BLaER1 (cell line): ENCODE data around the gene ADGRG3.

Source experiments
- H3K27ac ChIP-seq: shearing (Covaris generic); formaldehyde crosslinking; 2 replicates; pipeline ENCODE4 v1.8.1; 2022
- H3K27me3 ChIP-seq: shearing (Covaris generic); formaldehyde crosslinking; 2 replicates; pipeline ENCODE4 v1.8.1; 2022
- H3K36me3 ChIP-seq: shearing (Covaris generic); formaldehyde crosslinking; 2 replicates; pipeline ENCODE4 v1.8.1; 2022
- H3K4me1 ChIP-seq: shearing (Covaris generic); formaldehyde crosslinking; 2 replicates; pipeline ENCODE4 v1.8.1; 2022
- H3K4me2 ChIP-seq: shearing (Covaris generic); formaldehyde crosslinking; 2 replicates; pipeline ENCODE4 v1.8.1; 2022
- H3K4me3 ChIP-seq: shearing (Covaris generic); formaldehyde crosslinking; 2 replicates; pipeline ENCODE4 v1.8.1; 2022
- H3K9ac ChIP-seq: shearing (Covaris generic); formaldehyde crosslinking; 2 replicates; pipeline ENCODE4 v1.8.1; 2022
- H3K9me3 ChIP-seq: shearing (Covaris generic); formaldehyde crosslinking; 2 replicates; pipeline ENCODE4 v1.8.1; 2022
- H4K20me1 ChIP-seq: shearing (Covaris generic); formaldehyde crosslinking; 2 replicates; pipeline ENCODE4 v1.8.1; 2022
- Cebpa-rat ChIP-seq: shearing (Covaris generic); IDR thresholded peaks from 2 replicates; pipeline ENCODE4 v1.8.1; 2022

The ADGRG3 gene

DNA sequence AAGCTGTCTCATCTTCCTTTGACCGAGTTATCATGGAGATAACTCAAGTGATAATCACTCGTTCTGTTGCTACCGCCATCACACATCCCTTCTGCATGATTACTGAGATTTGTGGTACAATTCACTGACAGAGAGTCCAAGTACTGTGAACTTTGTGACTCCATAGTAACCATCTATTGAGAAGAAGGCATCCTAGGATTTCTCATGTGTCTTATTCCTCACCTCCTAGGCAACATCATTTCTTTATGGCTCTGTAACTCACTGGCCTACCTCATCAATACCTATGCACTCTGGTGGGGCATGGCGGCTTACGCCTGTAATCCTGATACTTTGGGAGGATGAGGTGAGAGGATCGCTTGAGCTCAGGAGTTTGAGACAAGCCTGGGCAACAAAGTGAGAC is 45.9 kb downstream of the ADGRG3 start:
- Histone ChIP-seq H3K9me3 (no peaks in the 10 kb centered on the region), H3K27me3 (no peaks in the 10 kb centered on the region), H3K4me1 (no peaks in the 10 kb centered on the region), H3K4me2 (no peak overlapping the region), H3K9ac (no peak overlapping the region), H3K4me3 (no peak overlapping the region), H3K27ac (no peak overlapping the region), H3K36me3 (no peaks in the 10 kb centered on the region), H4K20me1 (no peaks in the 10 kb centered on the region)
- no peak for TF ChIP-seq Cebpa-rat

DNA sequence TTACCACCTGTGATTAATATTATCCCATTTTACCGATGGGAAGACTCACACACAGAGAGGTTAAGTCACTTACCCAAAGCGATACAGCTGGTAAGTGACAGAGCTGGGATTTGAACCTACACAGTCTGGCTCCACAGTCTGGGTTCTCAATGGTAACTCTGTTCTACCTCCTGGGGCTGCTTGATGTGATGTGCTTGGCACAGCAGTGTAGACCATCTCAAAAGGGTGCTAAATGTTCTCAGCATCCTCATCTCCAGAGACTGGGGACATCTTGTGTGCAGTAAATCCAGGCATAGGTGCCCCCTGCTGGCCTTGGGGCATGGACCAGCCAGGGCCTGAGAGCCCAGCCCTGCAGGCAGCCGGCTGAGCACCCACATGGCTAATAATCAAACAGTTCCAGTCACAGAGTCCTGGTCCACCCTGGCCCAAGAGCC is 52.1 kb downstream of the ADGRG3 start:
- Histone ChIP-seq H3K9me3 (no peaks in the 10 kb centered on the region), H3K27ac (no peak overlapping the region), H3K9ac (no peak overlapping the region), H3K4me3 (no peak overlapping the region), H3K4me2 (no peak overlapping the region), H3K4me1 (peaks cover 17% of the 10 kb centered on the region), H4K20me1 (no peaks in the 10 kb centered on the region), H3K27me3 (no peaks in the 10 kb centered on the region), H3K36me3 (no peaks in the 10 kb centered on the region)
- no peak for TF ChIP-seq Cebpa-rat

DNA sequence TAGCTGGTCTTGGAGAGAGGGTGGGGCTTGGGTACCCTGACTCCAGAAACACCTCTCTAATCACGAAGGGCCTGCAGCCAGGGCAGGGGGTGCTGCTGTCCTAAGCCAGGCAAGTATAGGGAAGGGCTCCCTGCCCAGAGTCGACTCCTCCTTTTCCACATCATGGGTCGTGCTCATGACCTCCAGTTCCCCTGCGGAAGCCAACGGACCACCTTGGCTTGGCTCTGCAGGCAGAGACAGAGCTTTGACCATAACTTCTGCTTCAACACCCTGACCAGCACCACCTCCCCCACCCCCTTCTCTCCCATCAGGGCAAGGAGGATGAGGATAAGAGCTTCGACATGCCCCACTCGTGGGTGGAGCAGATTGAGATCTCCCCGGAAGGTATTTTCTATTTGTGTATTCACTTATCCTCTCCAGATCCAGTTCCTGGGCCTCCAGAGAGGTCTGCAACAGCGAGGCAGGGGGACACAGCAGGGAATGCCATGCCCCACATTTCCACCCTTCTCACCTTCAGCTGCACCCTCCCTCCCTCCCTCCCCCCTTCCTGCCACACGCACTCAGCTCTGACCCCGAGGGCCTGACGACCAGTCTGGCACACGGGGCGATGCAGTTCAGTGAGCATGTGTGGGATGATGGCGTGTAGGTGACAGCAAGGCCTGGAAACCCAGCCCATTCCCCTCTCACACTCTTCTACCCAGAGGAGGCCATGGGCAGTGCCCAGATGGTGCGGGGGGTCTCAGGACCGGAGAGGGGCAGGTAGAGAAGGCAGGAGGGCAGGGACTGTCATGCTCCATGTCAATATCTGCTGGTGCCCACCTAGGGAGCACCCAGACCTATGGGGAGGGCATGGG is 53.5 kb downstream of the ADGRG3 start:
- Histone ChIP-seq H3K9ac (0 out of 2 replicates have a peak overlapping the region, but pooled peaks have one; percentile 27), H3K4me2 (peak overlapping the region; percentile 59), H4K20me1 (no peaks in the 10 kb centered on the region), H3K4me3 (no peak overlapping the region), H3K4me1 (peaks cover 17% of the 10 kb centered on the region), H3K9me3 (no peaks in the 10 kb centered on the region), H3K36me3 (no peaks in the 10 kb centered on the region), H3K27ac (peak overlapping the region; percentile 67), H3K27me3 (no peaks in the 10 kb centered on the region)
- no peak for TF ChIP-seq Cebpa-rat

DNA sequence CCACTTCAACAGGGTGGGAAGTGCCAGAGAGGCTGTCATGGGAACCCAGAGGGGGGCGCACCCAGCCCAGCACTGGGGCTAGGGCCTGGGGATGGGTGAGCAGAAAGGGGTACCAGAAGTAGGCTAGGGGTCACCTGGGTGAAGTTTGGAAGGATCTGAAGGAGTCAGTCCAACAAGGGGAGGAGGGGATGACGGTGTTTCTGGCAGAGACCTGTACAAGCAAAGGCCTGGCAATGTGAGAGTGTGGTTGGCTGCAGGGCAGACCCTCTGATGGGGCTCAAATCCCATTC is 54.0 kb downstream of the ADGRG3 start:
- H3K36me3 ChIP-seq: no peaks in the 10 kb centered on the region
- no peak overlapping the region for H3K4me3 ChIP-seq
- no peaks in the 10 kb centered on the region for H4K20me1 ChIP-seq
- peaks cover 17% of the 10 kb centered on the region for H3K4me1 ChIP-seq
- no peaks in the 10 kb centered on the region for H3K27me3 ChIP-seq
- peak overlapping the region; percentile 59 for H3K4me2 ChIP-seq
- H3K27ac ChIP-seq: peak overlapping the region; percentile 67
- H3K9me3 ChIP-seq: no peaks in the 10 kb centered on the region
- TF ChIP-seq Cebpa-rat: no peak
- H3K9ac ChIP-seq: 0 out of 2 replicates have a peak overlapping the region, but pooled peaks have one; percentile 27

DNA sequence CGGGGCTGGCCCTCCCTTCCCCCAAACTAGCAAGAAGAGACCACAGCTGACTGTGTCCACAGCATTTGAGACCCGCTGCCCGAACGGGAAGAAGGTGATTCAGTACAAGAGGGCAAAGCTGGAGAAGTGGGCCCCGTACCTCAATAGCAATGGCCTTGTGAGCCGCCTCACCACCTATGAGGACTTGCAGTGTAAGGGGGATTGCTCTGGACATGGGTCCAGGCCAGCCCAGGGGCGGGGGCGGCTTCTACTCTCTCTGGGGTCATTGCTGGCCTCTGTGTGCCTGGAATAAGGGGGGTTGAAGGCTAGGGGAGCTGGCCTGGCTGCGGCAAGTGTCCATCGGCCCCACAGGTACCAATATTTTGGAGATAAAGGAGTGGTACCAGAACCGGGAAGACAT is 54.5 kb downstream of the ADGRG3 start:
- no peaks in the 10 kb centered on the region for H3K36me3 ChIP-seq
- no peaks in the 10 kb centered on the region for H4K20me1 ChIP-seq
- H3K27me3 ChIP-seq: no peaks in the 10 kb centered on the region
- H3K4me2 ChIP-seq: no peak overlapping the region
- TF ChIP-seq Cebpa-rat: no peak
- no peak overlapping the region for H3K9ac ChIP-seq
- no peak overlapping the region for H3K27ac ChIP-seq
- no peak overlapping the region for H3K4me3 ChIP-seq
- no peaks in the 10 kb centered on the region for H3K9me3 ChIP-seq
- peaks cover 17% of the 10 kb centered on the region for H3K4me1 ChIP-seq

DNA sequence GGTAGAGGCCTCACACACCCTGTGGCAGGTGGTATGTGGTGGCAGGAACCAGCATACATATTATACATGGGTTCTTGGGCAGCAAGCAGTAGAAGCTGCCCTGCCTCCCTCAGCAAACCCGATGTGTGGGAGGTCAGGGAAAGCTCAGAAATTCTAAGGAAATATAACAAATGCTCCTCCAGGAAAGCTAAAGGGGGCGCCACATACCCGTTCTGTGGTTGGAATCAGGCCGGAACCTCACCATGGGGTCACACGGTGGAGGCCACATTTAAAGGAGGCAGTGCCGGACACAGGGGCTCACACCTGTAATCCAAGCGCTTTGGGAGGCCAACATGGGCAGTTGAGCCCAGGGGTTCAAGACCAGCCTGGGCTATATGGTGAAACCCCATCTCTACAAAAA is 55.1 kb downstream of the ADGRG3 start:
- H3K4me2 ChIP-seq: no peak overlapping the region
- TF ChIP-seq Cebpa-rat: no peak

DNA sequence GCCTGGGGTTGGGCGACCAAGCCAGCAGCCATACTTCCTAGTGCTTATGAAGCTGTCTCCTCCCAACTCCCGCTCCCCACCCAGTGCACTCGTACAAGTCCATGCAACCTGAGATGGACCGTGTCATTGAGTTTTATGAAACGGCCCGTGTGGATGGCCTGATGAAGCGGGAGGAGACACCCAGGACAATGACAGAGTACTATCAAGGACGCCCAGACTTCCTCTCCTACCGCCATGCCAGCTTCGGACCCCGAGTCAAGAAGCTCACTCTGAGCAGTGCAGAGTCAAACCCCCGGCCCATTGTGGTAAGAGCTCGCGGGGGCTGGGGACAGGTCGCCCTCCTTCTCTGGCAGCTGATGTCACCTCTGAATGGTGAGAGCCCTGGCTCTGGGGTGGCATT is 56.4 kb downstream of the ADGRG3 start:
- no peak overlapping the region for H3K4me2 ChIP-seq
- no peak overlapping the region for H3K27ac ChIP-seq
- no peak overlapping the region for H3K9ac ChIP-seq
- no peaks in the 10 kb centered on the region for H4K20me1 ChIP-seq
- no peaks in the 10 kb centered on the region for H3K36me3 ChIP-seq
- no peak overlapping the region for H3K4me3 ChIP-seq
- no peak for TF ChIP-seq Cebpa-rat
- peaks cover 17% of the 10 kb centered on the region for H3K4me1 ChIP-seq
- H3K27me3 ChIP-seq: no peaks in the 10 kb centered on the region
- no peaks in the 10 kb centered on the region for H3K9me3 ChIP-seq

More for the DNA sequence above, 55.1 kb downstream of the ADGRG3 start:
- Histone ChIP-seq H3K36me3 (no peaks in the 10 kb centered on the region), H4K20me1 (no peaks in the 10 kb centered on the region), H3K4me1 (peaks cover 17% of the 10 kb centered on the region), H3K4me3 (no peak overlapping the region), H3K27ac (no peak overlapping the region), H3K27me3 (no peaks in the 10 kb centered on the region), H3K9me3 (no peaks in the 10 kb centered on the region), H3K9ac (no peak overlapping the region)

DNA sequence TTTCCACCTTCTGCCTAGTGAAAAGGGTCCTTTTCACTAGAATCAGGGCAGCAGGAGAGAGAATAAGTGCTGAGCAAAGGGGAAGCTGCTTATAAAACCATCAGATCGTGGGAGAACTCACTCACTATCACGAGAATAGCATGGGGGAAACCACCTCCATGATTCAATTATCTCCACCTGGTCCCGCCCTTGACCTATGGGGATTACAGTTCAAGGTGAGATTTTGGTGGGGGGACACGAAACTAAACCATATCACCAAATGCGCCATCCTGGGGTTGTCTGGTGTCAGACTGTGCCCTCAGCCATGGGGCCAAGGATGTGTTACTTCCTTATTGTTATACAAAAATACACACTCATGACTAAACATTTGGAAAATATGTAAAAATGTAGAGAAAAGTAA is 57.0 kb downstream of the ADGRG3 start:
- no peak for TF ChIP-seq Cebpa-rat
- H3K9me3 ChIP-seq: no peaks in the 10 kb centered on the region
- peaks cover 17% of the 10 kb centered on the region for H3K4me1 ChIP-seq

DNA sequence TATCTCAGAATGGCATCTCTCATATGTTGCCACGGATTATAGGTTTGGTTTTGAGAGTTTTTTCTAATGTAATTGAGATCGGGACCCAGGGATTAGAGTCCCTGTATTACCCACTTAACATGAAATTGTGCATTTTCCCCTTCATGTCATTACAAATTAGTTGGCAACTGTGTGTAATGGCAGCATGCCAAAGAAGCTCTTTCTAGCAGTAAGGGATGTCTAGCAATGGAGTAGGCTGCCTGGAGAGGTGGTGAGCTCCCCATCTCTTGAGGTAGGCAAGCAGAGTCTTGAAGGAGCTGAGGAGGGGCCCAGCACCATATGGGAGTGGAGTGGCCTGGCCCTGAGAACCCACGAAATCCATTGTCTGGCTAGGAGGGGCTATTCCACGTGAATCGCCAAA is 57.4 kb downstream of the ADGRG3 start:
- no peak overlapping the region for H3K4me3 ChIP-seq
- H3K4me2 ChIP-seq: no peak overlapping the region
- no peak for TF ChIP-seq Cebpa-rat

More for the DNA sequence above, 57.0 kb downstream of the ADGRG3 start:
- Histone ChIP-seq H3K36me3 (no peaks in the 10 kb centered on the region), H3K9ac (no peak overlapping the region), H4K20me1 (no peaks in the 10 kb centered on the region), H3K27me3 (no peaks in the 10 kb centered on the region), H3K4me3 (no peak overlapping the region), H3K27ac (no peak overlapping the region), H3K4me2 (no peak overlapping the region)

DNA sequence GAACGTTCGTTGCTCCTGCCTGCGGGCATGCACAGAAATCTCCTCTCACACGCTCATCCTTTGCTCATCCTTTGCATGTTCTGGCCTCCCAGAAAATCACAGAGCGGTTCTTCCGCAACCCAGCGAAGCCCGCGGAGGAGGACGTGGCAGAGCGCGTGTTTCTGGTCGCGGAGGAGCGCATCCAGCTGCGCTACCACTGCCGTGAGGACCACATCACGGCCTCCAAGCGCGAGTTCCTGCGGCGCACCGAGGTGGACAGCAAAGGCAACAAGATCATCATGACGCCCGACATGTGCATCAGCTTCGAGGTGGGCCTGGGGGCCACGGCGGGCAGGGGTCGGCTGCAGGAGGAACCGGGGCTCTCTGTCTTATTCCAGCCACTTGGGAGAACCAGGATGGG is 57.9 kb downstream of the ADGRG3 start:
- H3K27ac ChIP-seq: no peak overlapping the region
- no peak overlapping the region for H3K9ac ChIP-seq
- peaks cover 15% of the 10 kb centered on the region for H3K4me1 ChIP-seq
- H3K9me3 ChIP-seq: no peaks in the 10 kb centered on the region
- no peaks in the 10 kb centered on the region for H3K27me3 ChIP-seq
- no peaks in the 10 kb centered on the region for H3K36me3 ChIP-seq
- no peak overlapping the region for H3K4me2 ChIP-seq
- no peaks in the 10 kb centered on the region for H4K20me1 ChIP-seq
- no peak for TF ChIP-seq Cebpa-rat
- H3K4me3 ChIP-seq: no peak overlapping the region

More for the DNA sequence above, 57.4 kb downstream of the ADGRG3 start:
- Histone ChIP-seq H3K9ac (no peak overlapping the region), H3K27ac (no peak overlapping the region), H4K20me1 (no peaks in the 10 kb centered on the region), H3K9me3 (no peaks in the 10 kb centered on the region), H3K36me3 (no peaks in the 10 kb centered on the region), H3K27me3 (no peaks in the 10 kb centered on the region), H3K4me1 (peaks cover 17% of the 10 kb centered on the region)
